ENCODE results near the gene UBE2U.
"Not testable (repeated sequence)": the region's sequence is repeated elsewhere in the genome, so short reads cannot be mapped to it uniquely, and the experiment has no call there.

The UBE2U gene

GRCh38 chr1:64240206-64240605 is 36.8 kb downstream of the UBE2U start:
- DNase-seq (ENCODE audit: low read depth), result no peak

- no peak for DNase-seq (ENCODE audit: low read depth)
Measured at GRCh38 chr1:64241069-64241468, 37.6 kb downstream of the UBE2U start.

GRCh38 chr1:64242895-64243756 is 39.7 kb downstream of the UBE2U start:
- DNase-seq (ENCODE audit: low read depth), result no peak

- no peak for DNase-seq (ENCODE audit: low read depth)
Measured at GRCh38 chr1:64243757-64244080, 40.3 kb downstream of the UBE2U start.

GRCh38 chr1:64245495-64245894 is 42.1 kb downstream of the UBE2U start:
- no peak for DNase-seq (ENCODE audit: low read depth)

GRCh38 chr1:64246294-64246917 is 43.0 kb downstream of the UBE2U start:
- DNase-seq (ENCODE audit: low read depth), result no peak

GRCh38 chr1:64248065-64248464 is 44.6 kb downstream of the UBE2U start:
- no peak for DNase-seq (ENCODE audit: low read depth)

GRCh38 chr1:64250472-64250871 is 47.0 kb downstream of the UBE2U start:
- DNase-seq (ENCODE audit: low read depth), result not testable (repeated sequence)

- DNase-seq (ENCODE audit: low read depth), result no peak
Measured at GRCh38 chr1:64251971-64252370, 48.5 kb downstream of the UBE2U start.

- not testable (repeated sequence) for DNase-seq (ENCODE audit: low read depth)
Measured at GRCh38 chr1:64257233-64257632, 53.8 kb downstream of the UBE2U start.

GRCh38 chr1:64258444-64258843 is 55.0 kb downstream of the UBE2U start:
- not testable (repeated sequence) for DNase-seq (ENCODE audit: low read depth)

- DNase-seq (ENCODE audit: low read depth), result no peak
Measured at GRCh38 chr1:64263335-64263734, 59.9 kb downstream of the UBE2U start.

- DNase-seq (ENCODE audit: low read depth), result no peak
Measured at GRCh38 chr1:64263856-64264255, 60.4 kb downstream of the UBE2U start.

- no peak for DNase-seq (ENCODE audit: low read depth)
Measured at GRCh38 chr1:64265141-64265540, 61.7 kb downstream of the UBE2U start.

GRCh38 chr1:64266991-64267390 is 63.6 kb downstream of the UBE2U start:
- DNase-seq (ENCODE audit: low read depth), result no peak

GRCh38 chr1:64268653-64269557 is 65.5 kb downstream of the UBE2U start:
- peak; percentile 34 for DNase-seq (ENCODE audit: low read depth)

GRCh38 chr1:64269558-64269884 is 66.1 kb downstream of the UBE2U start:
- DNase-seq (ENCODE audit: low read depth), result no peak

GRCh38 chr1:64280001-64280400 is 76.6 kb downstream of the UBE2U start:
- DNase-seq (ENCODE audit: low read depth), result no peak

- DNase-seq (ENCODE audit: low read depth), result no peak
Measured at GRCh38 chr1:64282351-64282750, 78.9 kb downstream of the UBE2U start.

- no peak for DNase-seq (ENCODE audit: low read depth)
Measured at GRCh38 chr1:64287071-64287470, 83.6 kb downstream of the UBE2U start.

- DNase-seq (ENCODE audit: low read depth), result no peak
Measured at GRCh38 chr1:64290420-64290819, 87.0 kb downstream of the UBE2U start.

- DNase-seq (ENCODE audit: low read depth), result no peak
Measured at GRCh38 chr1:64291931-64292330, 88.5 kb downstream of the UBE2U start.

- no peak for DNase-seq (ENCODE audit: low read depth)
Measured at GRCh38 chr1:64292399-64292798, 89.0 kb downstream of the UBE2U start.
